HCT116 (cell line): ENCODE results near the gene MAN2C1.
"Not testable (repeated sequence)": the region's sequence is repeated elsewhere in the genome, so short reads cannot be mapped to it uniquely, and the experiment has no call there.

Experiments used
- CEBPB ChIP-seq: IDR thresholded peaks from 2 replicates; pipeline ENCODE4 v1.6.1; 2012; ENCODE audit warnings: low read depth
- EGR1 ChIP-seq: IDR thresholded peaks from 2 replicates; pipeline ENCODE4 v1.6.1; 2012; ENCODE audit warnings: low read depth
- EZH2 ChIP-seq: fragments of 200-600 bp; sonication (generic); IDR thresholded peaks from 2 replicates; pipeline ENCODE4 v1.6.1; 2017; ENCODE audit warnings: antibody characterized with exemption, mixed run types
- EZH2phosphoT487 ChIP-seq: fragments of 200-600 bp; IDR thresholded peaks from 2 replicates; pipeline ENCODE4 v1.6.1; 2018; ENCODE audit warnings: antibody characterized with exemption, borderline replicate concordance
- JUND ChIP-seq: IDR thresholded peaks from 2 replicates; pipeline ENCODE4 v1.6.1; 2012
- MAX ChIP-seq: IDR thresholded peaks from 2 replicates; pipeline ENCODE4 v1.6.1; 2012
- POLR2A ChIP-seq: IDR thresholded peaks from 2 replicates; pipeline ENCODE4 v1.7.0; 2011; ENCODE audit warnings: borderline replicate concordance; ENCODE audit not compliant: insufficient read depth, insufficient read length; ENCODE audit errors: extremely low read depth
- POLR2AphosphoS5 ChIP-seq: IDR thresholded peaks from 2 replicates; pipeline ENCODE4 v1.6.1; 2011; ENCODE audit warnings: mild to moderate bottlenecking, low read depth, low read length, moderate library complexity
- RAD21 ChIP-seq: IDR thresholded peaks from 2 replicates; pipeline ENCODE4 v1.6.1; 2012; ENCODE audit warnings: low read depth, mild to moderate bottlenecking
- REST ChIP-seq: IDR thresholded peaks from 2 replicates; pipeline ENCODE4 v1.6.1; 2012; ENCODE audit warnings: low read depth
- SP1 ChIP-seq: IDR thresholded peaks from 2 replicates; pipeline ENCODE4 v1.6.1; 2012; ENCODE audit warnings: low read depth
- ZNF274 ChIP-seq: fragments of 200-500 bp; sonication (Bioruptor generic); IDR thresholded peaks from 2 replicates; pipeline ENCODE4 v1.6.1; 2014; ENCODE audit warnings: mild to moderate bottlenecking, low read depth, low read length, inconsistent platforms
- TF ChIP-seq, protein P1 (sequence below), 3 experiments: fragments of 200-600 bp in 1 of 3; sonication (generic) in 1 of 3; IDR thresholded peaks in 2 of 3; conservative IDR thresholded peaks in 1 of 3; 2 replicates each; pipeline ENCODE4 v1.5.1; 2012 to 2017; ENCODE audit warnings: low read depth in 2 of 3, low read length in 2 of 3, antibody characterized with exemption in 1 of 3, borderline replicate concordance in 1 of 3, control low read depth in 1 of 3, mild to moderate bottlenecking in 1 of 3, mixed read lengths in 1 of 3, mixed run types in 1 of 3, moderate library complexity in 1 of 3; ENCODE audit not compliant: insufficient read depth in 1 of 3
- TF ChIP-seq, protein P2 (sequence below): IDR thresholded peaks from 2 replicates; pipeline ENCODE4 v1.6.1; 2012

DNA sequence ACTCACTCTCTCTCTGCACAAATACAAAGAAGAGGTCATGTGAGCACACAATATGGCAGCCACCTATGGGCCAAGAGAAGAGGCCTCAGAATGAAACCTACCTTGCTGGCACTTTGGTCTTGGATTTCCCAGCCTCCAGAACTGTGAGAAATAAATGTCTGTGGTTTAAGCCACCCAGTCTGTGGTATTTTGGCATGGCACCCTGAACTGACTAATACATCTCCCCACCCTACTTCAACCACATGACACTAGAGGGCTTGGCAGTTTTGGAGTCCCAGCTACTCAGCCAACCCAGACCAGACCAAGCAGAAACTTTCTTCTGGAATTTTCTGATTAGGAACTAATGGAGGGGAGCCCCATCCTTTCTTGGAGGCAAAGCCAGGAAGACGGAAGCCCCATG lies 55.9 kb downstream of the MAN2C1 start:
- TF ChIP-seq POLR2A, MAX, JUND, RAD21, EZH2phosphoT487, EGR1, CEBPB, REST, EZH2, POLR2AphosphoS5, ZNF274, SP1: not testable (repeated sequence)
- TF ChIP-seq, protein P1, sequence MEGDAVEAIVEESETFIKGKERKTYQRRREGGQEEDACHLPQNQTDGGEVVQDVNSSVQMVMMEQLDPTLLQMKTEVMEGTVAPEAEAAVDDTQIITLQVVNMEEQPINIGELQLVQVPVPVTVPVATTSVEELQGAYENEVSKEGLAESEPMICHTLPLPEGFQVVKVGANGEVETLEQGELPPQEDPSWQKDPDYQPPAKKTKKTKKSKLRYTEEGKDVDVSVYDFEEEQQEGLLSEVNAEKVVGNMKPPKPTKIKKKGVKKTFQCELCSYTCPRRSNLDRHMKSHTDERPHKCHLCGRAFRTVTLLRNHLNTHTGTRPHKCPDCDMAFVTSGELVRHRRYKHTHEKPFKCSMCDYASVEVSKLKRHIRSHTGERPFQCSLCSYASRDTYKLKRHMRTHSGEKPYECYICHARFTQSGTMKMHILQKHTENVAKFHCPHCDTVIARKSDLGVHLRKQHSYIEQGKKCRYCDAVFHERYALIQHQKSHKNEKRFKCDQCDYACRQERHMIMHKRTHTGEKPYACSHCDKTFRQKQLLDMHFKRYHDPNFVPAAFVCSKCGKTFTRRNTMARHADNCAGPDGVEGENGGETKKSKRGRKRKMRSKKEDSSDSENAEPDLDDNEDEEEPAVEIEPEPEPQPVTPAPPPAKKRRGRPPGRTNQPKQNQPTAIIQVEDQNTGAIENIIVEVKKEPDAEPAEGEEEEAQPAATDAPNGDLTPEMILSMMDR (IDR thresholded peaks at IDR 0.05 in 2 of 3, conservative IDR thresholded peaks at IDR 0.05 in 1 of 3; ENCODE audit: borderline replicate concordance in 1 of 3, insufficient read depth in 1 of 3, low read depth in 2 of 3, low read length in 2 of 3), result not testable (repeated sequence)
- TF ChIP-seq, protein P2, sequence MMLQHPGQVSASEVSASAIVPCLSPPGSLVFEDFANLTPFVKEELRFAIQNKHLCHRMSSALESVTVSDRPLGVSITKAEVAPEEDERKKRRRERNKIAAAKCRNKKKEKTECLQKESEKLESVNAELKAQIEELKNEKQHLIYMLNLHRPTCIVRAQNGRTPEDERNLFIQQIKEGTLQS, result not testable (repeated sequence)
